SK-N-MC (cell line): ENCODE data around the gene KCNH1.

Source experiments
- EZH2 ChIP-seq: fragments of 200-600 bp; sonication (generic); IDR thresholded peaks from one replicate; pipeline ENCODE4 v1.6.1; 2017; ENCODE audit warnings: antibody characterized with exemption
- FOXP2 ChIP-seq: optimal IDR thresholded peaks from 2 replicates; pipeline ENCODE3; 2011; ENCODE audit warnings: mild to moderate bottlenecking, moderate library complexity; ENCODE audit not compliant: insufficient read depth; ENCODE audit errors: extremely low read length, control extremely low read depth
- POLR2AphosphoS5 ChIP-seq: IDR thresholded peaks from 2 replicates; pipeline ENCODE4 v1.6.1; 2012; ENCODE audit warnings: mild to moderate bottlenecking, low read depth, low read length, borderline replicate concordance

GRCh38 chr1:210830034-210831028, 303.6 kb downstream of the KCNH1 start:
- TF ChIP-seq EZH2 = no peak
- no peak for TF ChIP-seq POLR2AphosphoS5
- TF ChIP-seq FOXP2 = no peak
